MV-4-11 (cell line): Measurements from ENCODE around the gene LGI2.
"Not testable (repeated sequence)": the region's sequence is repeated elsewhere in the genome, so short reads cannot be mapped to it uniquely, and the experiment has no call there.

ENCODE experiments used
- DNase-seq: peaks from one replicate; lab custom pipeline; 2025; lab: John Stamatoyannopoulos, UW

The LGI2 gene

DNA sequence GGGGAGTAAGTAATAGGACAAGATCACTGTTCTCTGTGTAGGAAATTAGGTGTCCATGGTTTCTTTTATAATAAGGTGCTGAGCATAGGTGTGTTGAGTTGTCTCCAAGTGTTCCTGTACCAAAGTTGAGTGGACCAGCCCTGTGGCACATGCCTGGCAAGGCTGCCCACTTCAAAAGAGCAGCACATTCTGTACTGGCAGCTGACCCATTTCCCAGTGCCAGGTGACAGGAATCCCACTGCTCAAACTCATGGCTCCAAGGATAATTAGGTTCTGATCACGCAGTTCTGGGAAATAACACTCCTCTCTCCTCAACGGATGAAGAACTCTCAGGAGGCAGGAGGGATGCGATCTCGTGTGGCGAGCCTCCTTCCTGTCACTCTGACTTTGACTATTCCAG is 12.8 kb upstream of the LGI2 start:
- no peak for DNase-seq

GRCh38 chr4:25033526-25033925 is 2.8 kb upstream of the LGI2 start:
- no peak for DNase-seq

GRCh38 chr4:25032126-25032525 is 1.4 kb upstream of the LGI2 start:
- DNase-seq, result no peak

DNA sequence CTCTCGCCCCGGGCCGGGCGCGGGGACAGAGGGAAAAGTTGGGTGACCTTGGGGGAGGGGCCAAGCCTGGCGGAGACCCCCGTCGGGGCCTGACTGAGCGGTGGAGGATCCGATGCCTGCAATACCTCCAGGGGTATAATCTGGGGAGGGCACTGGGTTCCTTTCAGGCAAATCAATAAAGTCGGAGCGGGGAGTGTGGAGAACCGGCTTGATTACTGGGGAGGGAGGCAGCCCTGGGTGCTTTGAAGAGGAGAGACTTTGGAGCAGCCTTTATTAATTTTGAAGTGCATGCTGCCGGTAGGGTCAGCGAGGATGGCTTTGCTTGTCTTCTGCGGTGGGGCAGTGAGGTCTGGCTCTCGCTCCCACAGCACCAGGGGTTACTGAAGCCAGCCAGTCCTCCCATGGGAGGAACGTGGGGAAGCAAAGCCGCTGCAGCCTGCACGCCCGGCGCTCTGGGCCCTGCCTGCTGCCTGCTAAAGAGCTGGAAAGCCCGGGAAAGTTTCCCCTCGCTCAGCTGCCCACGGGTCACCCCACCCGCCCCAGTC is 403 bp upstream of the LGI2 start:
- DNase-seq, result no peak

DNA sequence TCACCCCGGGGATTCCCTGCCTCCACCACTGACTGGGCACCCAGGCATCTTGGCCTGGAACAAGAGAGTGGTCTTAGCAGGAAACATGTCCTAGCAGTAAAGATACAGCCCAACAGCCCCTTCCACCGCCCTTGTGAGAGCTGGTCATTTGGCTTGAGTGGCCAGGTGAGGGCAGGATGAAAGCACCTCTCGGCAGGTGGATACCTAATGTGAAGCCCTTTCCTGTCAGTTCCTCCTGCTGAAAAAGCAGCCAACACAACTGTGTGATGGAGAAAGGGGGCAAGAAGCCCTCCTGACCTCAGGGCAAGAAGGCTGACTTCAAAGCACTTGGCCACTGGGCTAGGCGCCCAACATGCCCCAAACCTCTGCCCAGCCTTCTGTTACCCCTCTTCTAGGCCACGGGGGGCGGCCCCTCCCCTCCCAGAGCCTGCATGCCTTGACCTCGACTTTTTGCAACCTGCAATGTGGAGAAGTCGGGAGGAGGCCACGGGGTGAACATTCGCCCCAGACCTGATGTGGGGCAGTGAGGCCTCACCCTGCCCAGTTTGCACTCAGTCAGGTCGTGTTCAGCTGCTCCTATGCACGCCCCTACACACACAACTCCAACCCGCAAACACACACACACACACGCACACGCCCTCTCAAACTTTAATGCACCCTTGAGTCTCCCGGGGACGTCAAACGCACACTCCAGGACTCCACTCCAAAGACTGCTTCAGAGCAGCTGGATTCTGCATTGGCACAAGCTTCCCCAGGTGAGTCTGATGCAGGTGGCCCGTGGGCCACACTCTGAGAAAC is 1.1 kb downstream of the LGI2 start:
- no peak for DNase-seq

- no peak for DNase-seq
Measured at GRCh38 chr4:25028851-25029250, 1.9 kb downstream of the LGI2 start.

GRCh38 chr4:25022766-25023165 is 8.0 kb downstream of the LGI2 start:
- DNase-seq, result peak; percentile 13

- no peak for DNase-seq
Measured at GRCh38 chr4:25021216-25021615, 9.5 kb downstream of the LGI2 start.

GRCh38 chr4:25020236-25020635 is 10.5 kb downstream of the LGI2 start:
- DNase-seq, result no peak

GRCh38 chr4:25019501-25019900 is 11.2 kb downstream of the LGI2 start:
- no peak for DNase-seq

DNA sequence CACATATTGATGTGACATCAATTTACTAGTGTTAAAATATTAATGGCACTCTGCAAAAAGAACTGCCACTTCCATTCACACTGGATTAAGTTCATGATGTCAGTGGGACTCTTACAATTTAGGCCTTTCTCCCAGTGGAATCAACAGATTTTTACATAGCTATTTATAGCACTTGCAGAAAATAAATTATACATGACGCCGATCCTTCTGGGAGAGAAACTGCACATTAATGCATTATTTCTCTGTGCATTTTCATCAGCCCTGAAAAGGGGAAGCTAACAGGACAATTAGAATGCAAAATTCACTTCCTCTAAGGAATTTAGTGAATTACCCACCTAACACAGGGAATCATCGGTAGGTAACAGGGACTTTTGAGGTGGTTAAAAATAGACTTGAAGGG is 15.7 kb downstream of the LGI2 start:
- DNase-seq, result no peak

DNA sequence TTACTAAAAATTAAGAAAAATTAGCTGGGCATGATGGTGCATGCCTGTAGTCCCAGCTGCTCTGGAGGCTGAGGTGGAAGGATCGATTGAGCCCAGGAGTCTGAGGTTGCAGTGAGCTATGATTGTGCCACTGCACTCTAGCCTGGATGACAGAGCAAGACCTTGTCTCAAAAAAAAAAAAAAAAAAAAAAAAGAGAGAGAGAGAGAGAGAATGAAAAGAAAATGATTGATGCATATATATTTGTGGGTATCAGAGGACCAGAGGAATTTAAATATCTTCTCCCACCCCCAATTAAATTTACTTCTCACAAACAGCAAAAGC is 16.1 kb downstream of the LGI2 start:
- DNase-seq, result not testable (repeated sequence)

GRCh38 chr4:25013756-25014661 is 16.7 kb downstream of the LGI2 start:
- DNase-seq, result peak; percentile 41

- no peak for DNase-seq
Measured at GRCh38 chr4:25012655-25013054, 18.1 kb downstream of the LGI2 start.

GRCh38 chr4:25011135-25011866 is 19.4 kb downstream of the LGI2 start:
- DNase-seq, result no peak

- peak; percentile 91 for DNase-seq
Measured at GRCh38 chr4:25007598-25007997, 23.1 kb downstream of the LGI2 start.

- DNase-seq, result no peak
Measured at GRCh38 chr4:25002681-25003080, 28.1 kb downstream of the LGI2 start.

DNA sequence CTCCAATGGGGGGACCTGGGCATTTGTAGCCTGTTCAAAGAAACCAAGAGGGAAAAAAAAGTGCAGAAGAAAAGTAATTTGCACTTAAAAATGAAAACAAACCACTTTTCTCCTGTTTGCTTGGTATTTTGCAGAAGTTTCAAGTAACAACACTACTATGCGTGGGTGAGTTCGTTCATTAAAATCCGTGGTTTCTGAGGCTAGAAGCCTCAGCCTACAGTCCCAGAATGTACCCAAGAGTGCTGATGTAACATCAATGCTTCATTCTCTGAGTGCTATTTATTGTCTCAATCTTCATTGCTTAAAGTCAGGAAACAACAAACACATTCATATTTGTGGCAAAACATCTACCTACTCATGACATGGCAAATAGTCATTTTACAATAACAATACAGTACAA is 29.2 kb downstream of the LGI2 start:
- DNase-seq, result peak; percentile 66

GRCh38 chr4:25000639-25001038 is 30.1 kb downstream of the LGI2 start:
- no peak for DNase-seq

- peak; percentile 48 for DNase-seq
Measured at GRCh38 chr4:24999392-25000089, 31.2 kb downstream of the LGI2 start.

- no peak for DNase-seq
Measured at GRCh38 chr4:24995346-24995919, 35.3 kb downstream of the LGI2 start.
